ENCODE measurements around the gene ATG101. TPM values are rescaled to one million over a fixed set of nuclear protein-coding genes. Genes with fewer than 3 reads are reported as not detected.

Gene ATG101
- total RNA-seq, 1 experiment from 2014 or later, result 44.6 TPM

- intact Hi-C loops (cut with micrococcal nuclease; ENCODE audit: unreplicated experiment), result no loop called here
- Histone ChIP-seq H3K9me3 (ENCODE audit: insufficient read depth, low read depth) (no peaks in the 10 kb centered on the region), H2AFZ (no peak overlapping the region), H3K4me2 (no peak overlapping the region), H4K20me1 (ENCODE audit: insufficient read depth) (peaks cover 3% of the 10 kb centered on the region; the same call in 1 of the 2 replicates), H3K27me3 (ENCODE audit: insufficient read depth, low read depth) (no peaks in the 10 kb centered on the region), H3K4me1 (replicated peaks; ENCODE audit: insufficient read depth) (no peaks in the 10 kb centered on the region), H3K9me2 (ENCODE audit: insufficient read depth) (no peaks in the 10 kb centered on the region), H3F3A (ENCODE audit: insufficient read depth, low read depth) (peaks cover 11% of the 10 kb centered on the region; the same call in 1 of the 2 replicates), H3K27ac (no peak overlapping the region), H3K36me3 (ENCODE audit: low read depth) (no peaks in the 10 kb centered on the region), H3K4me3 (no peak overlapping the region), H3K79me2 (ENCODE audit: low read depth) (no peaks in the 10 kb centered on the region)
- TF ChIP-seq CTCF (conservative IDR thresholded peaks at IDR 0.05) (no peak), EZH2 (IDR thresholded peaks at IDR 0.05; ENCODE audit: low read depth) (no peak)
- DNase-seq, result no peak
- ChIA-PET POLR2A (ENCODE audit: unreplicated experiment) (no interaction called here), CTCF (interaction anchor here (0.6 to 1.7 kb wide), 2 partner anchors 57 to 979 kb away, joined by 3 to 20 read pairs; no protein-coding TSS in a partner anchor)
- BruUV-seq (replicated peaks), result no TSS peak
Measured at GRCh38 chr12:52082669-52082987, 12.8 kb downstream of the ATG101 start.

- POLR2A ChIA-PET (ENCODE audit: unreplicated experiment), result no interaction called here
- Histone ChIP-seq H2AFZ (no peak overlapping the region), H3F3A (ENCODE audit: insufficient read depth, low read depth) (peaks cover 11% of the 10 kb centered on the region; the same call in 1 of the 2 replicates), H3K4me1 (replicated peaks; ENCODE audit: insufficient read depth) (no peaks in the 10 kb centered on the region), H3K4me3 (no peak overlapping the region), H3K79me2 (ENCODE audit: low read depth) (no peaks in the 10 kb centered on the region), H3K4me2 (0 out of 2 replicates have a peak overlapping the region, but pooled peaks have one; percentile 25), H3K36me3 (ENCODE audit: low read depth) (no peaks in the 10 kb centered on the region), H4K20me1 (ENCODE audit: insufficient read depth) (peaks cover under 1% of the 10 kb centered on the region; the same call in 1 of the 2 replicates), H3K9me2 (ENCODE audit: insufficient read depth) (no peaks in the 10 kb centered on the region), H3K27ac (no peak overlapping the region), H3K9me3 (ENCODE audit: insufficient read depth, low read depth) (no peaks in the 10 kb centered on the region), H3K27me3 (ENCODE audit: insufficient read depth, low read depth) (no peaks in the 10 kb centered on the region)
- TF ChIP-seq CTCF (conservative IDR thresholded peaks at IDR 0.05) (peak; percentile 99), EZH2 (IDR thresholded peaks at IDR 0.05; ENCODE audit: low read depth) (no peak)
- CTCF ChIA-PET, result interaction anchor here (0.6 to 1.7 kb wide), 2 partner anchors 57 to 978 kb away, joined by 3 to 20 read pairs; no protein-coding TSS in a partner anchor
- intact Hi-C loops (cut with micrococcal nuclease; ENCODE audit: unreplicated experiment), result loop anchor here (1.0 kb wide), 2 partner anchors 33 to 58 kb away; no protein-coding TSS in a partner anchor
- peak in 1 of 2 experiments; percentile 57 for DNase-seq
- BruUV-seq (replicated peaks), result no TSS peak
Measured at GRCh38 chr12:52082988-52083637, 13.3 kb downstream of the ATG101 start.

GRCh38 chr12:52083638-52083996 lies 13.8 kb downstream of the ATG101 start:
- H3K4me3 ChIP-seq, result no peak overlapping the region
- H3F3A ChIP-seq (ENCODE audit: insufficient read depth, low read depth), result peaks cover 11% of the 10 kb centered on the region; the same call in 1 of the 2 replicates
- BruUV-seq (replicated peaks), result no TSS peak
- H2AFZ ChIP-seq, result no peak overlapping the region
- no peaks in the 10 kb centered on the region for H3K4me1 ChIP-seq (replicated peaks; ENCODE audit: insufficient read depth)
- H3K36me3 ChIP-seq (ENCODE audit: low read depth), result no peaks in the 10 kb centered on the region
- no peak for DNase-seq
- CTCF ChIA-PET, result interaction anchor here (1.7 kb wide), 1 partner anchor 58 kb away, joined by 20 read pairs; no protein-coding TSS in a partner anchor
- TF ChIP-seq CTCF (conservative IDR thresholded peaks at IDR 0.05) (0 out of 2 replicates have a peak, but pooled peaks have one; percentile 54), EZH2 (IDR thresholded peaks at IDR 0.05; ENCODE audit: low read depth) (no peak)
- no peak overlapping the region for H3K4me2 ChIP-seq
- no peaks in the 10 kb centered on the region for H3K27me3 ChIP-seq (ENCODE audit: insufficient read depth, low read depth)
- H3K9me2 ChIP-seq (ENCODE audit: insufficient read depth), result no peaks in the 10 kb centered on the region
- H3K79me2 ChIP-seq (ENCODE audit: low read depth), result no peaks in the 10 kb centered on the region
- POLR2A ChIA-PET (ENCODE audit: unreplicated experiment), result no interaction called here
- H3K27ac ChIP-seq, result no peak overlapping the region
- H3K9me3 ChIP-seq (ENCODE audit: insufficient read depth, low read depth), result no peaks in the 10 kb centered on the region
- no peaks in the 10 kb centered on the region for H4K20me1 ChIP-seq (ENCODE audit: insufficient read depth)
- intact Hi-C loops (cut with micrococcal nuclease; ENCODE audit: unreplicated experiment), result loop anchor here (1.0 kb wide), 2 partner anchors 33 to 58 kb away; no protein-coding TSS in a partner anchor

Measured in PC-9 (cell line).